OCI-LY1 (cell line): ENCODE data around the gene SLC9A2.

Experiments used
- CTCF ChIP-seq: fragments of 200-600 bp; sonication (generic), shearing (Covaris generic); IDR thresholded peaks from 2 replicates; pipeline ENCODE4 v1.5.1; 2017; ENCODE audit warnings: mild to moderate bottlenecking, antibody characterized with exemption, low read length, moderate library complexity, mixed read lengths
- EZH2 ChIP-seq: fragments of 200-600 bp; sonication (generic), shearing (Covaris generic); IDR thresholded peaks from 2 replicates; pipeline ENCODE4 v1.8.0; 2017; ENCODE audit warnings: borderline replicate concordance, mixed run types, mild to moderate bottlenecking, antibody characterized with exemption, low read length, moderate library complexity, mixed read lengths

- TF ChIP-seq CTCF (no peak), EZH2 (no peak)
Observed at GRCh38 chr2:102662833-102663232, 43.5 kb downstream of the SLC9A2 start.
